ENCODE measurements around the gene COPS9.

Gene COPS9

DNA sequence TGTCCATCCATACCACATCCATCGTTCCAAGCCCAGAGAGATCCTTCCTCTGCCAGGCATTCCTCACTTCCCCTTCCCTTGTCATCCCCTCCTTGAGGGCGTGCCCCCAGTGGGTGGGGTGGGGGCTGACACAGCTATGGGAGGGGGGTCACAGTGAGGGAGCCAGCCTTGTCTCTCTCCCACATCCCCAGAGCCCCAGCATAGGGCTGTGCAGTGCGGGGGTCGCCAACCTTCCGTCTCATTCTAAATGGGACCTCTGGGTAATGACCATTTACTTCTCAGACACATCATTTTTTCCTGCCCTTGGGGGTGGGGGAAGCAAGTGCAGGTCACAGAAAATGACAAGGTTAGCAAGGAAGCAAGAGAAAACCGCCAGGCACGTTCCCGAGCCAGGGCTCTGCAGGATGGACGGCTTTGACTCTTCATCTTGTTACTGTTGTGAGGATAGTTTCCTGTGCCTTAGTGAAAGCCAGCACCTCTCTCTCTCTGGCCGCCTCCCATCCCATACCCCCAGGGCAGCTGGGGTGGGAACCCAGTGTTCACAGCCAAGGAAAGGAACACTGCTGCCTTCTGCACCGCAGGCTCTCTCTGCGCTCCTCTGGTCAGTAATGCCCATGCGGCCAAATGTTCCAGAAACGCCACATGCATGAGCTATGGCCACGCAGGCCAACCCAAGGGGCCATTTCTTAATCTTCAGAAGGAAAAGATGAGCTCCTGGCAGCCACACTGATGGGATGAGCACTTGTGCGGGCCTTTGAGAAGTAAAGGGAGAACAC is 27.0 kb upstream of the COPS9 start:
- no peak overlapping the region for H3K27ac ChIP-seq (ENCODE audit: low read length)
- no peaks in the 10 kb centered on the region for H3K9me3 ChIP-seq (ENCODE audit: insufficient read depth, low read length)
- H3K27me3 ChIP-seq (ENCODE audit: low read depth, low read length): no peaks in the 10 kb centered on the region
- H4K20me1 ChIP-seq (ENCODE audit: insufficient read depth, low read length): no peaks in the 10 kb centered on the region
- no peaks in the 10 kb centered on the region for H3K4me1 ChIP-seq (ENCODE audit: low read length)
- TF ChIP-seq EZH2phosphoT487 (IDR thresholded peaks at IDR 0.05; ENCODE audit: low read depth): no peak
- TF ChIP-seq, protein P1, sequence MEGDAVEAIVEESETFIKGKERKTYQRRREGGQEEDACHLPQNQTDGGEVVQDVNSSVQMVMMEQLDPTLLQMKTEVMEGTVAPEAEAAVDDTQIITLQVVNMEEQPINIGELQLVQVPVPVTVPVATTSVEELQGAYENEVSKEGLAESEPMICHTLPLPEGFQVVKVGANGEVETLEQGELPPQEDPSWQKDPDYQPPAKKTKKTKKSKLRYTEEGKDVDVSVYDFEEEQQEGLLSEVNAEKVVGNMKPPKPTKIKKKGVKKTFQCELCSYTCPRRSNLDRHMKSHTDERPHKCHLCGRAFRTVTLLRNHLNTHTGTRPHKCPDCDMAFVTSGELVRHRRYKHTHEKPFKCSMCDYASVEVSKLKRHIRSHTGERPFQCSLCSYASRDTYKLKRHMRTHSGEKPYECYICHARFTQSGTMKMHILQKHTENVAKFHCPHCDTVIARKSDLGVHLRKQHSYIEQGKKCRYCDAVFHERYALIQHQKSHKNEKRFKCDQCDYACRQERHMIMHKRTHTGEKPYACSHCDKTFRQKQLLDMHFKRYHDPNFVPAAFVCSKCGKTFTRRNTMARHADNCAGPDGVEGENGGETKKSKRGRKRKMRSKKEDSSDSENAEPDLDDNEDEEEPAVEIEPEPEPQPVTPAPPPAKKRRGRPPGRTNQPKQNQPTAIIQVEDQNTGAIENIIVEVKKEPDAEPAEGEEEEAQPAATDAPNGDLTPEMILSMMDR (IDR thresholded peaks at IDR 0.05; ENCODE audit: low read depth, low read length): no peak
- H2AFZ ChIP-seq (ENCODE audit: low read depth, low read length): no peak overlapping the region
- H3K36me3 ChIP-seq (replicated peaks; ENCODE audit: low read depth, low read length): no peaks in the 10 kb centered on the region
- H3K79me2 ChIP-seq (ENCODE audit: low read length): no peaks in the 10 kb centered on the region
- no peak overlapping the region for H3K9ac ChIP-seq (ENCODE audit: low read length)
- no peak overlapping the region for H3K4me2 ChIP-seq (ENCODE audit: low read length)
- no peak overlapping the region for H3K4me3 ChIP-seq (ENCODE audit: low read length)

DNA sequence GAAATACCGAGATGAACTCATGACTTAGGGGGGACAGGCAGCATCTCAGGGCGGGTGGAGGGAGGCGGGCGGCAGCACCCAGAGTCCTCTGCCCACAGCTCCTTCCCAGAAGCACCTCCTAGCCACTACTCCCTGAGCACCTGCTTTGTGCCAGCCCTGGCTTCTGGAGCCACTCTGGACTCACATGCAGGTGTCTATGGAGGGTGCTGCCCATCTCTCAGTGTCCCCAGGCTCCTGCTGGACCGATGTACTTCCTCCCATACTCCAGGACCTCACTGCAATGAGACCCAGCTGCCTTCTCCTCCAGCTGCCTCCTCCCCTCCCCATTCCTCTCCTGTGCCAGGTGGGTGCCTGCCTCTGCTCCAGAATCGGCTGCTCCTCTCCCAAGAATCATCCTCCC is 26.4 kb upstream of the COPS9 start:
- Histone ChIP-seq H2AFZ (ENCODE audit: low read depth, low read length) (no peak overlapping the region), H4K20me1 (ENCODE audit: insufficient read depth, low read length) (no peaks in the 10 kb centered on the region), H3K36me3 (replicated peaks; ENCODE audit: low read depth, low read length) (no peaks in the 10 kb centered on the region), H3K4me3 (ENCODE audit: low read length) (no peak overlapping the region), H3K4me2 (ENCODE audit: low read length) (no peak overlapping the region), H3K9me3 (ENCODE audit: insufficient read depth, low read length) (no peaks in the 10 kb centered on the region), H3K27ac (ENCODE audit: low read length) (no peak overlapping the region), H3K27me3 (ENCODE audit: low read depth, low read length) (no peaks in the 10 kb centered on the region), H3K4me1 (ENCODE audit: low read length) (no peaks in the 10 kb centered on the region), H3K79me2 (ENCODE audit: low read length) (no peaks in the 10 kb centered on the region), H3K9ac (ENCODE audit: low read length) (no peak overlapping the region)
- TF ChIP-seq, protein P1 (IDR thresholded peaks at IDR 0.05; ENCODE audit: low read depth, low read length): no peak
- TF ChIP-seq EZH2phosphoT487 (IDR thresholded peaks at IDR 0.05; ENCODE audit: low read depth): no peak

DNA sequence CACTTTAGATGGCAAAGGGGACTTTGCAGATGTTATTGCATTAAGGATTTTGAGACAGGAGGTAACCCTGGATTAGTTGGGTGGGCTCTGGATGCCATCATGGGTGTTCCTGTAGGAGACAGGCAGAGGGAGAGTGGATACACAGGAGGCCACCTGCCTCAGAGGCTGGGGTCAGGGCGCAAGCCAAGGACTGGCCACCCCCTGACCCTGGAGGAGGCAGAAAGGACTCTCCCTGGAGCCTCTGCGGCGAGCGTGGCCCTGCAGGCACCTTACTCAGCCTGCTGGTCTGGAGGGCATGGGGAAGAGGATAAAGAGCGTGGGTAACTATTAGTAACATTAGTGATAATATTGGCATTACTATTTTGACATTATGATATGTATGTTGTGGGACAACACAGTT is 25.9 kb upstream of the COPS9 start:
- H2AFZ ChIP-seq (ENCODE audit: low read depth, low read length): no peak overlapping the region
- H3K36me3 ChIP-seq (replicated peaks; ENCODE audit: low read depth, low read length): no peaks in the 10 kb centered on the region
- TF ChIP-seq EZH2phosphoT487 (IDR thresholded peaks at IDR 0.05; ENCODE audit: low read depth): no peak
- TF ChIP-seq, protein P1 (IDR thresholded peaks at IDR 0.05; ENCODE audit: low read depth, low read length): no peak
- no peak overlapping the region for H3K9ac ChIP-seq (ENCODE audit: low read length)
- H3K27me3 ChIP-seq (ENCODE audit: low read depth, low read length): no peaks in the 10 kb centered on the region
- H3K79me2 ChIP-seq (ENCODE audit: low read length): no peaks in the 10 kb centered on the region
- no peak overlapping the region for H3K4me2 ChIP-seq (ENCODE audit: low read length)
- no peak overlapping the region for H3K4me3 ChIP-seq (ENCODE audit: low read length)
- H4K20me1 ChIP-seq (ENCODE audit: insufficient read depth, low read length): no peaks in the 10 kb centered on the region
- H3K9me3 ChIP-seq (ENCODE audit: insufficient read depth, low read length): no peaks in the 10 kb centered on the region
- H3K4me1 ChIP-seq (ENCODE audit: low read length): no peaks in the 10 kb centered on the region
- H3K27ac ChIP-seq (ENCODE audit: low read length): no peak overlapping the region

DNA sequence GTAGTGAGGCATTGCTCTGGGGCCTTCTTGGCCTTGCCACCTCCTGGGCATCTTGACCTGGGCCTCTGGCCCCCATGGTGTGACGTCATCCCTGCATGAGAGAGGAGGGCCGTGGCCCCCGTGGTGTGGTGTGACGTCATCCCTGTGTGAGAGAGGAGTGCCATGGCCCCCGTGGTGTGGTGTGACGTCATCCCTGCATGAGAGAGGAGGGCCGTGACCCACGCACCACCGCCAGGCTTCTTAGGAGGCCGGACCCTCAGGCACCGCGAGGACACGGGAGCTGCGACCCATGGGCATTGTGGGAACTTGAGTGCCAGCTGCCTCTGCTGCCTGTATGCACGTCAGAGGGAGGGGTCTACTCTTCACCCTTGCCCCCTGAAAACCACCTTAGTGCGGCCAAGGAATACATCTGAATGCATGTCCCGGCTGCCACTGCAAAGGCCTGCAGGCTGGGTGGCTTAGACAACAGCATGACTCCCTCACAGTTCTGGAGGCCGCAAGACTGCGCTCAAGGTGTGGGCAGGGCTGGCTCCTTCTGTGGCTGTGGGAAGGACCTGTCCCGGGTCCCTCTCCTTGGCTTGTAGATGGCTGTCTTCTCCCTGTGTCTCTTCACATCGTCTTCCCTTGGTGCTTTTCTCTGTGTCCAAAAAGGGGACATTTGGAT is 25.1 kb upstream of the COPS9 start:
- Histone ChIP-seq H3K4me3 (ENCODE audit: low read length) (no peak overlapping the region), H3K79me2 (ENCODE audit: low read length) (no peaks in the 10 kb centered on the region), H3K27ac (ENCODE audit: low read length) (no peak overlapping the region), H3K36me3 (replicated peaks; ENCODE audit: low read depth, low read length) (no peaks in the 10 kb centered on the region), H3K9me3 (ENCODE audit: insufficient read depth, low read length) (no peaks in the 10 kb centered on the region), H3K9ac (ENCODE audit: low read length) (no peak overlapping the region), H2AFZ (ENCODE audit: low read depth, low read length) (no peak overlapping the region), H3K4me2 (ENCODE audit: low read length) (no peak overlapping the region), H3K4me1 (ENCODE audit: low read length) (no peaks in the 10 kb centered on the region), H3K27me3 (ENCODE audit: low read depth, low read length) (no peaks in the 10 kb centered on the region), H4K20me1 (ENCODE audit: insufficient read depth, low read length) (no peaks in the 10 kb centered on the region)
- no peak for TF ChIP-seq EZH2phosphoT487 (IDR thresholded peaks at IDR 0.05; ENCODE audit: low read depth)
- TF ChIP-seq, protein P1 (IDR thresholded peaks at IDR 0.05; ENCODE audit: low read depth, low read length): no peak
